Stimulated activated CD4-positive, alpha-beta T cell treated with anti-CD3 and anti-CD28 coated beads, TNF-alpha, amount 100 ng/mL, for 24 hours (primary cell): ENCODE measurements around the gene ZNF619.
"Not testable (repeated sequence)": the region's sequence is repeated elsewhere in the genome, so short reads cannot be mapped to it uniquely, and the experiment has no call there.

Experiments
- DNase-seq, 3 experiments: peaks; one replicate each; pipeline ENCODE4 v3.0.0-alpha.2; 2020; ENCODE audit warnings: low read depth in 3 of 3

ZNF619 gene

DNA sequence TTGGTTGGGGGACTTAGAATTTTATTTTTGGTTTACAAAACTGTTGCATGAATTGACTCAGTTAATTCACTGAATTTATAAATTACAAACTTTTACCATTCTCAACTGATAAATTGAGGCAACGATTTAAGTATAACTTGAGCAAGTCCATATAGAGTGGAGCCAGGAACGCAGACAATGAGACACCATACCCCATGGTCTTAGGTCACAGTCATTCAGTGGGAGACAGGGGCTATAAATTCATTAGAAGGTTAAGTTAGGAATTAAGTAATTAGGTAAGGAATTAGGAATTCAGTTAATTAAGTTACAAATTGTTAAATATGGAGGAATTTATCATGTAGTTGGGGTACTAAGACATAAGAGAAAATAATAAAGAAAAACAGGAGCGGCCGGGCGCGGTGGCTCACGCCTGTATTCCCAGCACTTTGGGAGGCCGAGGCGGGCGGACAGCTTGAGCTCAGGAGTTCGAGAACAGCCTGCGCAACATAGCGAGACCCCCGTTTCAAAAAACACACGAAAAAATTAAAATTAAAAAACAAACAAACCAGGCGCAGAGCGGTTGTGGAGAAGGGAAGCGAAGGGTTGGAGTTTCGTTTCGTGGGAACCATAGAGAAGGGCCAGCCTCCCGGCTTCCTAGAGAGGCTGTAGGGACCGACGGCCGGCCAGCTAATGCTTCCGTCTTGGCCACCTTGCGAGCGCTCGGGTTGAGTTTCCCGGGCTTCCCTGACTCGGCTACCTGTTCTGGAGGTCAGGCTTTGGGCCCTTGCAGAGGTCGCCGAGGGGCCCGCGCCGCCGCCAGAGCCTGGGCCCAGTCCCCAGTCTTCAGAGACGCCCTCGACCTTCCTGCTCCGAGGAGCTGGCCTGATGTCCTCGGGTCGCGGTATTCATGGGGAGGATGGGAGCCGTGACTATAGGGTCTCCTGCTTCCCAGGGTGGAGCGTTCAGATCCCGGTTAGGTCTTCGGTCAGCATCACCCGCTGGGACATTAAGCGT lies at the start of gene ZNF619:
Gene ZNF619, plus strand, starts transcription at position 645 of the 993 bp plus-strand sequence. CDS start 858 bp downstream, outside the sequence.
- peak in 1 of 3 experiments; percentile 43 for DNase-seq

- DNase-seq, result no peak
Measured at GRCh38 chr3:40432793-40433192, 44.1 kb upstream of the ZNF619 start.

DNA sequence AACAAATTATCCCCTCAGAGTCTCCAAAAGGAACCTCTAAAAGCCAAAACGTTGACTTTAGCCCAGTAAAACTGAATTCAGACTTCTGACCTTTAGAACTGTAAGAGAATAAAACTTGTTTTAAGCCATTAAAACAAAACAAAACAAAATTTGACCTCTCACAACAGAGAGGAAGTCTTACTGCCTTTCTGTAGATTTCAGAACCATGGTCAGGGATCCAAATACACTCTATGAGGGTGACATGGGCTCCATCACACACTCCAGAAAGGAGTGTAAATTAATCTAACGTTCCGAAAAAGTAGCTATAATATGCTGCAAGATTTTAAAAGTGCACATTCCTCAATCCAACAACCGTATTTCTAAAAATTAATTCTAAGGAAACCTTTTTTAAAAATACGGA lies 39.0 kb upstream of the ZNF619 start:
- no peak for DNase-seq

GRCh38 chr3:40445062-40445461 lies 31.9 kb upstream of the ZNF619 start:
- no peak for DNase-seq

GRCh38 chr3:40445880-40446279 lies 31.0 kb upstream of the ZNF619 start:
- DNase-seq, result no peak

- no peak for DNase-seq
Measured at GRCh38 chr3:40450438-40450837, 26.5 kb upstream of the ZNF619 start.

- DNase-seq, result no peak
Measured at GRCh38 chr3:40451551-40451950, 25.4 kb upstream of the ZNF619 start.

- no peak for DNase-seq
Measured at GRCh38 chr3:40452057-40452456, 24.9 kb upstream of the ZNF619 start.

- DNase-seq, result no peak
Measured at GRCh38 chr3:40452562-40452875, 24.4 kb upstream of the ZNF619 start.

DNA sequence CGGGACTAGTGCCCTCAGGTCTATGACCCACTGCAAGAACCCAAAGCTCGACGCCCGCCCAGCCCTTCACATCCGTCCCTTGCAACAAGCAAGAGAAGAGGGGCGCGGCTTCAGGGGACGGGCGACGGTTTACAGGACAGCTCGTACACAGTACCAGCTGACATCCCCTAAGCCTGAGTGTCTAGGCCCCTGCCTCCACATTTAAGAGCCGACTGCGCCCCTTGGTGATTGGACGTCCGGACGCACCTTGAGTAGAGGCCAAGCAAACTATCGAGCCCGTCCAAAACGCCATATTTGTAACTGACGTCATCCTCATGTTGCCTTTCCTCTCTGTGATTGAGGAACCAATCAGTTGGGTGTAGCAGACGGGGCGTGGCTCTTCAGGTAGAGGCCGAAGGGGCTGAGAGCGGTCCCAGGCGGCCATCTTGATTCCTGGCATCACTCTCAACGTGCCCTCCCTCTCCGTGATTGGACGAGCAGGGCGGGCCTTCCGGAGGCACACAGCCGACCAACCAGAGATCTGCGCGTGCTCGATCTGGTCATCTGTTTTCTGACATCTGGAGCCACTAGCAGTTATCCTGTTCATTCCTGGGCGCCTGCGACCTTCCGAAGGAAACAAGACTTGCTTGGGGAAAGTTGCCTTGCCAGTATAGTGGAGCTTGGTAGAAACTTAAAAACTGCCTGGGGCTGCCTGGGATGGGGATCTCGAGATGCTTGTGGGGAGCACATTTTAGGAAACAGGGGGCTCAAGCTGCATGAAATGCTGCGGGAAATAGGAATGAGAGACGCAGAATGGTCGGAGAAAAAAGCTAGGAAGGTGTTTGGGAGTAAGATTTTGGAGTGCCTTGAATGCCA lies 23.8 kb upstream of the ZNF619 start:
- DNase-seq, result peak; percentile 91 to 95 (median 93)

DNA sequence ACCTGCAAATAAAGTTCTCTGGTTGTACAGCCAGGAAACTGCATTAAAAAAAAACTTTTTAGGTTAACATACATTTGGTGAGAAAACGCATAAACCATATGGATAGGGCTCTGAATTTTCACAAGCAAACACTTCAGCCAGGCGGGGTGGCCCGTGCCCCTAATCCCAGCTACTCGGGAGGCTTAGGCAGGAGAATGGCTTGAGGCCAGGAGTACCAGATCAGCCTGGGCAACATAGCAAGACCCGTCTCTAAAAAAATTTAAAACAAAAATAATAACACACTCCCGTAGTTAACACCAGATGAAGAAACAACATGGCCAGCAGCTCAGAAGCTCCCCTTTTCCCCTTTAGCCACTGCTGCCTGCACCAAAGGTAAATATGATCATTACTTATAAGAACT lies 23.0 kb upstream of the ZNF619 start:
- no peak for DNase-seq

GRCh38 chr3:40455328-40455727 lies 21.6 kb upstream of the ZNF619 start:
- DNase-seq, result no peak

DNA sequence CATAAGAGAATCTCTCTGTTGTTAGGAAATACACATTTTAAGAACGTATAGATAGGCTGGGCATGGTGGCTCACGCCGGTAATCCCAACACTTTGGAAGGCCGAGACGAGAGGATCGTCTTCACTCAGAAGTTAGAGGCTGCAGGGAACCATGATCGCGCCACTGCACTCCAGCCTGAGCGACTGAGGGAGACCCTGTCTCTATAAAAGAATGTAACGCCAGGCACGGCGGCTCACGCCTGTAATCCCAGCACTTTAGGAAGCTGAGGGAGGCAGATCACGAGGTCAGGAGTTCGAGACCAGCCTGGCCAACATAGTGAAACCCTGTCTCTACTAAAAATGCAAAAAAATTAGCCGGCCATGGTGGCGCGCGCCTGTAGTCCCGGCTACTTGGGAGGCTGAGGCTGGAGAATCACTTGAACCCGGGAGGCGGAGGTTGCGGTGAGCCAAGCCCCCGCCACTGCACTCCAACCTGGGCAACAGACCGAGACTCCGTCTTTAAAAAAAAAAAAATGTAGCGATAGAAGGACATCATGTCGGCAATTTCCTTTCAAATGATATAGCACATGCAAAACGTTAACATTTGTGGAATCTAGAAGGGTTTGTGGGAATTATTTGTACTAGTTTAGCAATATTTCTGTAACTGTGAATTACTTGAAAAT lies 20.5 kb upstream of the ZNF619 start:
- DNase-seq, result no peak

DNA sequence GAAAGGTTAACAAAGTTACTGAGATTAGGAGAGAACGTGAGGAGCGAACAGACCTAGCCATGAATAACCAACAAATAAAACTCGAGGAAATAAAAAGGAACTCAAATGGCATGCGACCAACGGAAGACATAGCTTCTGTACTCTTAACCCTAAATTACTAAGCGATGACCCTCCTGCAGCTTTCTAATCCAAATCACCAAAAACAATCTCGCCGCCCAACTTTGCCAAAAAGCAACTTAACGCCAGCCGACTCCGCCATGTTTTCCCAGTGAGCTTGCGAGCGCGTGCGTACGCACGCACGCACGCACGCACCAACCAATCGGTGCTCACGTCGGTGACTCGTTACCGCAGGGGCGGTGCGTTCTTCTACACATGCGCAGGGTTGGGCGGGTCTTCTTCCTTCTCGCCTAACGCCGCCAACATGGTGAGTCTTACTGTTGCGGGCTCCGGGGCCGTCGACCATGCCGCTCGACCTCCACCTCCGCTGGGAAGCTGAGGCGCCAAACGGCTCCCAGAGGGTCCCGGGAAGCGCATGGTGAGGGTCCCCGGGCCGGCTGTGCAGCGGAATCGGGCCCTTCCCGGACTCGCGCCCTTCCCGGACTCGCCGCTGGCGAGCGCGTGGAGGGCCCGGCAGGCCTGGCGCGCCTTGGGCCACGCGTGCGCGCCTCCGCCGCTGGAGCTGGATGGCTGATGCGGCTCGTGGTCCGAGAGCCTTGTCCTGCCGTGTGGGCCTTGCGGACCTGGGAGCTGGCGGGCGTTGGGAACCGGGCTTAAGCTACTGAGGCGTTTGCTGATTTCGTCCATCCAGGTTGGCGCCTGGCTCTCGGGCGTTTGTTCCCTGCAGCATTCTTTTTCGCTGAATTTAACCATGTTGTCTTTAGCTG lies 19.7 kb upstream of the ZNF619 start, which contains the start of gene RPL14:
Gene RPL14, plus strand, starts transcription at position 400 of the 884 bp plus-strand sequence. Its CDS starts 133 bp downstream, at position 533.
- peak; percentile 88 to 93 (median 90) for DNase-seq

- no peak for DNase-seq
Measured at GRCh38 chr3:40458473-40458872, 18.4 kb upstream of the ZNF619 start.

DNA sequence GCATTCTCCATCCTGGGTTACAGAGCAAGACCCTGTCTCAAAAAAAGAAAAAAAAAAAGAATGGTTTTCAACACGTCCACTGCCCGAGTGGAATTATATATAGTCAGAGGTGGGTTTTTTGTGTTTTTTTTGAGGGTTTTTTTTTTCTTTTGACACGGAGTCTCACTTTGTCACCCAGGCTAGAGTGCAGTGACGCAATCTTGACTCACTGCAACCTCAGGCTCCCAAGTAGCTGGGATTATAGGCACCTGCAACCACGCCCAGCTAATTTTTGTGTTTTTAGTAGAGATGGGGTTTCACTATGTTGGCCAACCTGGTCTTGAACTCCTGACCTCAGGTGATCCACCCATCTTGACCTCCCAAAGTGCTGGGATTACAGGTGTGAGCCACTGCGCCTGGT lies 16.4 kb upstream of the ZNF619 start:
- DNase-seq, result not testable (repeated sequence)

- DNase-seq, result no peak
Measured at GRCh38 chr3:40461161-40461560, 15.8 kb upstream of the ZNF619 start.

DNA sequence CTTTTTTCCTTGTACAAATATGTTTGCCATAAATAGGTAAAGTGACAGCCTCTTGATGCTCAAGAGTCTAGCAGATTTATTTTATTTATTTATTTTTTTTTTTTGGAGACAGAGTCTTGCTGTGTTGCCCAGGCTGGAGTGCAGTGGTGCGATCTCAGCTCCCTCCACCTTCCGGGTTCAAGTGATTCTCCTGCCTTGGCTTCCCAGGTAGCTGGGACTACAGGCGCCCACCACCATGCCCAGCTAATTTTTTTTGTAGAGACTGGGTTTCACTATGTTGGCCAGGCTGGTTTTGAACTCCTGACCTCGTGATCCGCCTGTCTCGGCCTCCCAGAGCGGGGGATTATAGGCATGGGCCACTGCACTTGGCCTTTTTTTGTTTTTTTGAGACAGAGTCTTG lies 14.1 kb upstream of the ZNF619 start:
- DNase-seq, result not testable (repeated sequence)

DNA sequence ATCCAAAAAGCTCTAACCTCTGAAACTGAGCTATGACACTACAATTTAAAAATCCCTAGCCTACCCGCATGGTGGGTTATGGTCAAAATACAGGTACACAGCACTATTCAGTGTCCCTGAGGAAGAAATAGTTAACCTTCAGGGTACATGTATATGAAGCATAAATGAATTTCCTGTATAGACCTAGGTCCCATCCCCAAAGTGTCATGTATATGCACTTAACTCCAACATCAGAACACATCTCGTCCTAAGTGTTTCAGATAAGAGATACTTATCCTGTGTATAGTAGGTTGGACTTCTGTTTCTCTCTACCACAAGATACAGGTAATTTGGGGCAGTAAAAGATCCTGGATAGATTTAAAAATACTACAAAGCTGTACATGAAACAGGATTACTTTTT lies 13.3 kb upstream of the ZNF619 start:
- DNase-seq, result no peak

DNA sequence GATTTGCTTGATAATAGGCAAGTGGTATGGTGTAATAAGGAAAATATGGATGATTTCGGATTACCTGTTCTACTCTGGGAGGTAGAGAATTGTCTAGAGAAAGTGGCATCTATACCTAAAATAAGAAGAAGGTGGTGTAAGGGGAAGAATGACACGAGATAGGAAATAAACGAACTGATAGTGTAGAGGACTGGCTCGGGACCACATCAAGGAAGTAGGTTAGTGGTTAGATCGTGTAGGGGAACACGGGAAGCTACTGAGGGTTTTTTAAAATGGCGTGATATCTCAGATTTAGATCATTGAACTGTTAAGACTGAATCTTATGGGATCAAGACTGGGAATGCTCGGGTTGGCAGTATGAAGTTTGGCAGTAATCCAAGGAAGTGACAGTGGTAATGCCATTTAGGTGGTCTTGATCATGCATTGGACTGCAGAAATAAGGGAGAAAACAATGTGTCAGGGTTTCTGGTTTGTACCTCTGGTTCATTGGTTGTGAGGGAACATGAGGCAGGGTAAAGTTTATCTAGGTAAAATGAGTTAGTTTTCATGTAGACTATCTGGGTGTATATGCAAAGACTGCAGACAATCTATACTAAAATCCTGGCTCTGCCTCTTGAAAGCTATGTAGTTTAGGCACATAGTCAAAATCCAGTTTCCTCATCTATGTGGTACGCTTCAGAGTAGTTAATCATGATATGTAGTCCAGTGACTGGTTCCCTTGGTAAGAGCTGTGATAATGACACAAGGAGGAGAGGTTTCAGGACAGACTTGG lies 12.4 kb upstream of the ZNF619 start:
- no peak for DNase-seq
